Bronchial epithelial cell (primary cell): ENCODE measurements around the gene RAD51B. TPM values are rescaled to one million over a fixed set of nuclear protein-coding genes. Genes with fewer than 3 reads are reported as not detected.
"Not testable (repeated sequence)": the region's sequence is repeated elsewhere in the genome, so short reads cannot be mapped to it uniquely, and the experiment has no call there.

ENCODE experiments used
- DNase-seq: peaks from one replicate; pipeline ENCODE4 v3.0.0-alpha.2; 2010; ENCODE audit warnings: low read depth
- FAIRE-seq: peaks from 2 replicates; lab custom pipeline; 2011; peaks lifted over from hg19 to GRCh38; lab: Jason Lieb, UNC
- H3K27me3 ChIP-seq: 2 replicates; pipeline ENCODE4 v1.5.1; 2011; ENCODE audit warnings: low read length; ENCODE audit not compliant: control insufficient read depth, insufficient read depth
- H3K36me3 ChIP-seq: 2 replicates; pipeline ENCODE4 v1.5.1; 2011; ENCODE audit warnings: low read length; ENCODE audit not compliant: control insufficient read depth, insufficient read depth
- H3K4me3 ChIP-seq: 2 replicates; pipeline ENCODE4 v1.5.1; 2011; ENCODE audit warnings: mild to moderate bottlenecking, low read depth, low read length, control low read depth
- total RNA-seq: library from RNA; depleted of rRNA; stranded (reverse); fragments of >200 nt; gene quantifications from 2 replicates; pipeline ENCODE4 v1.2.1, GENCODE V29; 2014
- TF ChIP-seq, protein P1 (sequence below): IDR thresholded peaks from 2 replicates; pipeline ENCODE4 v1.5.1; 2011; ENCODE audit warnings: mild to moderate bottlenecking, moderate library complexity, low read length, control low read depth, inconsistent platforms; ENCODE audit not compliant: insufficient read depth, severe bottlenecking

The RAD51B gene
- total RNA-seq, 1 donor from 2014 or later, result 12.1 TPM

DNA sequence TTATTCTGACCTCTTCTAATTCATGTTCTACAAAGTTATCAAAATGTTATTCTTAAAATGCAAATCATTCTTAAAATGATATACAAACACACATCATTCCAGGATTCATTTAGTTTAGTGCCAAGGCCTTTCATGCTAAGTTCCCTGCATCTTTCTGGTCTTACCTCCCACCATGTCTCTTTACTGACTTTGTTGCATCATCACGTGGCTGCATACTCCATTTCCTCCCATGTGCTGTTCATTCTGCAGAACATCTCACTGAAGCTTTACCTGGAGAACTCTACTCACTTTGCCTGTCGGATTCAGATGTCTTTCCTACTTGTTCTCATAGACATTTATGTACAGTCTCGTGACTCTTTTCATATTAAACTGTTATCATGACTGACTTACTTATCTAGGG, 278.1 kb downstream of the RAD51B start:
- TF ChIP-seq, protein P1, sequence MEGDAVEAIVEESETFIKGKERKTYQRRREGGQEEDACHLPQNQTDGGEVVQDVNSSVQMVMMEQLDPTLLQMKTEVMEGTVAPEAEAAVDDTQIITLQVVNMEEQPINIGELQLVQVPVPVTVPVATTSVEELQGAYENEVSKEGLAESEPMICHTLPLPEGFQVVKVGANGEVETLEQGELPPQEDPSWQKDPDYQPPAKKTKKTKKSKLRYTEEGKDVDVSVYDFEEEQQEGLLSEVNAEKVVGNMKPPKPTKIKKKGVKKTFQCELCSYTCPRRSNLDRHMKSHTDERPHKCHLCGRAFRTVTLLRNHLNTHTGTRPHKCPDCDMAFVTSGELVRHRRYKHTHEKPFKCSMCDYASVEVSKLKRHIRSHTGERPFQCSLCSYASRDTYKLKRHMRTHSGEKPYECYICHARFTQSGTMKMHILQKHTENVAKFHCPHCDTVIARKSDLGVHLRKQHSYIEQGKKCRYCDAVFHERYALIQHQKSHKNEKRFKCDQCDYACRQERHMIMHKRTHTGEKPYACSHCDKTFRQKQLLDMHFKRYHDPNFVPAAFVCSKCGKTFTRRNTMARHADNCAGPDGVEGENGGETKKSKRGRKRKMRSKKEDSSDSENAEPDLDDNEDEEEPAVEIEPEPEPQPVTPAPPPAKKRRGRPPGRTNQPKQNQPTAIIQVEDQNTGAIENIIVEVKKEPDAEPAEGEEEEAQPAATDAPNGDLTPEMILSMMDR, result no peak
- no peak for FAIRE-seq
- H3K4me3 ChIP-seq, result no peak overlapping the region
- H3K36me3 ChIP-seq, result no peaks in the 10 kb centered on the region
- DNase-seq, result no peak
- no peaks in the 10 kb centered on the region for H3K27me3 ChIP-seq

DNA sequence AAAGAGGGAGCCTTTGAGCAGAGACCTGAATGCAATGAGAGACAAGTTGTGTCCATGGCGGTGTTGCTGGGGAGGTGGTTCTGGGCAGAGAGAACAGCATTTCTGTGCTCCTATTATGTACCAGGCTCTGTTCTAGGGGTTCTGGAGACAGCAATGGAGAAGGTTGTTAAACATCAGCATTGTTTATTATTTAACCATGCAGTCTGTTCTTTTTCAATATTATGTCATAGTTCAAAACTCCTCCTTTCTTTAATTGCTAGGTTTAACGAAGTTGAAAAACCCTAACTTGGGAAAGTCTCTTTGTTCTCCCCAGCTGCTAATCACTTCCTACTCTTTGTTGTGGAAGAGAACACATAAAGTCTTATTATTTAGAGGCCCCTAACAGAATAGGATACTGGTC, 279.3 kb downstream of the RAD51B start:
- TF ChIP-seq, protein P1, result no peak
- H3K4me3 ChIP-seq, result no peak overlapping the region
- DNase-seq (no peak), FAIRE-seq (no peak)
- no peaks in the 10 kb centered on the region for H3K27me3 ChIP-seq
- H3K36me3 ChIP-seq, result no peaks in the 10 kb centered on the region

DNA sequence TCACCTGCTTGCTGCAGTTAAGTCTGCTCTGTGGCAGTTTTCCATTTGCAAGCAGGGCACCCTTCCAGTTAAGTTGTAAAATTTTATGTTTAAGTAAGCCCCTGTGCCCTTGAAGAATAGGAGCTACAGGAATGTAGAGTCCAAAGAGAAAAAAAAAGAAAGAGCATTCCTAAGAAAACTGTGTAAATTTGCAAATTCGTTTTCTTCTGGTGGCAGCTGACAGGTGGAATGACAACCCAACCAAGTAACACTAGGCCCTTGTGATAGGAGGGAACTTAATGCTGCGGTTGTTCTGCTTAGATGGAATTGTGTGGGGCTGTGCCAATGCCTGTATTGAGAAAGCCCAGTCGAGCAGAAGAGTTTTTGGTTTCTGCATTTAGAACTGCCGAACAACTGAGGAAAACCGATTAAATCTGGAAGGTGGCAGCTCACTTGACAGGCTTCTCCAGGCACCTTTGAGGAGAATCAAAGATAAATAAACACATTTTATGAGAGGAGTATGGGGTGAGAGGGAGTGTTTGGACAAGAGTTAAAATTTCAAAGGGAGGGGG, 280.0 kb downstream of the RAD51B start:
- FAIRE-seq, result no peak
- DNase-seq, result no peak
- no peaks in the 10 kb centered on the region for H3K27me3 ChIP-seq
- H3K36me3 ChIP-seq, result no peaks in the 10 kb centered on the region
- TF ChIP-seq, protein P1, result no peak
- H3K4me3 ChIP-seq, result no peak overlapping the region

DNA sequence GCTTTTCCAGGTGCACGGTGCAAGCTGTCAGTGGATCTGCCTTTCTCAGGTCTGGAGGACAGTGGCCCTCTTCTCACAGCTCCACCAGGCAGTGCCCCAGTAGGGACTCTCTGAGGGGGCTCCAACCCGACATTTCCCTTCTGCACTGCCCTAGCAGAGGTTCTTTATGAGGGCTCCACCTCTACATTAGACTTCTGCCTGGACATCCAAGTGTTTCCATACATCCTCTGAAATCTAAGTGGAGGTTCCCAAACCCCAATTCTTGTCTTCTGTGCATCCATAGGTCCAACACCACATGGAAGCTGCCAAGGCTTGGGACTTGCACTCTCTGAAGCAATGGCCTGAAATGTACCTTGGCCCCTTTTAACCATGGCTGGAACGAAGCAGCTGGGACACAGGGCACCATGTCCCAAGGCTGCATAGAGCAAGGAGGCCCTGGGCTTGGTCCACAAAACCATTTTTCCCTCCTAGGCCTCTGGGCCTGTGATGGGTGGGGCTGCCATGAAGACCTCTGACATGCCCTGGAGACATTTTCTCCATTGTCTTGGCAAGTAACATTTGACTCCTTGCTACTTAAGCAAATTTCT, 282.2 kb downstream of the RAD51B start:
- H3K4me3 ChIP-seq, H3K27me3 ChIP-seq, H3K36me3 ChIP-seq, DNase-seq: not testable (repeated sequence)
- FAIRE-seq, result peak; percentile 32

DNA sequence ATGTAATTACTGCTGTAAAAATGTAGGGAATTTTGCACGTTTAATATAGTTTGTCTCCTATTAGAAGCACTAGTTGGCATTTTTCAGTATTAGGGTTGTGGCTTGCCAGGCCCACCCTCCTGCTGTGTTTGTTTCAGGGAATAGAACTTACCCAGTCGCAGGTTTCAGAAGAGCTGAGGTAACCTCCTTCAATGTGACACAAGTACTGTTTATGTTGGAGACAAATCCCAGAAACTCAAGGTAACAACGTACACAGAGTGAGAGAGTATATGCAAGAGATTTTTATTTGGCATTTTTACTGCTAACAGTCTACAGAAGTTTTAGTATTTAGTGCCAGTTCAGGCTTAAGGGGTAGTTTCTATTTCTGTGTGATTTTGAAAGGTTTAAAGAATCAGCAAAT, 284.3 kb downstream of the RAD51B start:
- FAIRE-seq (no peak), DNase-seq (peak; percentile 25)
- H3K4me3 ChIP-seq, result no peak overlapping the region
- H3K36me3 ChIP-seq, result no peaks in the 10 kb centered on the region
- TF ChIP-seq, protein P1, result no peak
- H3K27me3 ChIP-seq, result no peaks in the 10 kb centered on the region

DNA sequence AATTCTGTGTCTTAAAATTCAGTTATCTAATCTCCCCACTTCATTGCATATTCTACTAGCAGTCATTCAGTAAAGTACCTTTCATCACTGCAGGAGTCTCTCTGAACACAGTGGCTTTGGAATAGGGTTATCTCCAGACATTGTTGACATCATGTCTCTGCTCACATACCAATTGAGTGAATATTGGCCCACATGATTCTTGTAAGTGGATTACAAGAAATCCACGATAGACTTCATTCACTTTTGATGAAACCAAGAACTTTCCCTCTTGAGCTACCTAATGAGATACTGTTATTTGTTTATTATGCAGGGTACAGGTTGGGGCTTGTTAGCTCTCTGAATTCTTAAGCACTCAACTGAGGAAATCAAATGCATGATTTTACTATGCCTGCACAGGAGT, 284.9 kb downstream of the RAD51B start:
- no peaks in the 10 kb centered on the region for H3K36me3 ChIP-seq
- FAIRE-seq (no peak), DNase-seq (peak; percentile 98)
- H3K4me3 ChIP-seq, result no peak overlapping the region
- TF ChIP-seq, protein P1, result no peak
- H3K27me3 ChIP-seq, result no peaks in the 10 kb centered on the region
